Caco-2 (cell line): ENCODE results near the gene FXN. TPM values are rescaled to one million over a fixed set of nuclear protein-coding genes. Genes with fewer than 3 reads are reported as not detected.

Experiments used
- BruUV-seq: library from RNA; stranded (reverse); fragments of 400-500 nt; replicated peaks from 2 replicates; lab custom pipeline; 2021; lab: Mats Ljungman, UMichigan
- CTCF ChIA-PET: fragments of 300-600 bp; sonication (Branson Sonifier 250); formaldehyde crosslinking; loops from one replicate; lab custom pipeline; 2022; ENCODE audit warnings: antibody characterized with exemption; lab: Charles Lee
- POLR2A ChIA-PET: fragments of 300-600 bp; sonication (Branson Sonifier 250); formaldehyde crosslinking; loops from one replicate; lab custom pipeline; 2022; ENCODE audit warnings: antibody characterized with exemption; lab: Charles Lee
- DNase-seq, 2 experiments: peaks; one replicate each; pipeline versions ENCODE4 v3.0.0 to v3.0.0-alpha.2; 2020 to 2022
- H3K27me3 ChIP-seq: replicated peaks from 2 replicates; pipeline ENCODE4 v1.6.0; 2011; ENCODE audit warnings: low read length; ENCODE audit not compliant: control insufficient read depth, insufficient read depth
- H3K36me3 ChIP-seq: 2 replicates; pipeline ENCODE4 v1.5.1; 2011; ENCODE audit warnings: low read length; ENCODE audit not compliant: control insufficient read depth, insufficient read depth
- H3K4me1 ChIP-seq: fragments of 250-450 bp; sonication (Bioruptor Pico); 2 replicates; pipeline ENCODE4 v1.5.1; 2020; ENCODE audit warnings: mild to moderate bottlenecking
- H3K4me3 ChIP-seq: 2 replicates; pipeline ENCODE4 v1.5.1; 2011; ENCODE audit warnings: low read depth, mild to moderate bottlenecking, control low read depth, low read length
- H3K9me3 ChIP-seq: fragments of 250-450 bp; sonication (Bioruptor Pico); 2 replicates; pipeline ENCODE4 v1.5.1; 2020; ENCODE audit warnings: mild to moderate bottlenecking, moderate library complexity
- H3K27ac Mint-ChIP-seq: one replicate; pipeline ENCODE4 v1.8.0; 2022; ENCODE audit warnings: mixed read lengths; ENCODE audit not compliant: unreplicated experiment
- H3K27me3 Mint-ChIP-seq: one replicate; pipeline ENCODE4 v1.8.0; 2022; ENCODE audit warnings: mixed read lengths; ENCODE audit not compliant: insufficient read depth, unreplicated experiment
- H3K36me3 Mint-ChIP-seq: one replicate; pipeline ENCODE4 v1.8.0; 2022; ENCODE audit warnings: mild to moderate bottlenecking, mixed read lengths; ENCODE audit not compliant: insufficient read depth, unreplicated experiment
- H3K4me1 Mint-ChIP-seq: one replicate; pipeline ENCODE4 v1.8.0; 2022; ENCODE audit warnings: low read depth, mixed read lengths; ENCODE audit not compliant: unreplicated experiment
- H3K4me3 Mint-ChIP-seq: one replicate; pipeline ENCODE4 v1.8.0; 2022; ENCODE audit warnings: mild to moderate bottlenecking, moderate library complexity, mixed read lengths; ENCODE audit not compliant: unreplicated experiment
- H3K9me3 Mint-ChIP-seq: one replicate; pipeline ENCODE4 v1.8.0; 2022; ENCODE audit warnings: mixed read lengths; ENCODE audit not compliant: unreplicated experiment
- intact Hi-C: fragments of 100-400 bp; cut with micrococcal nuclease; formaldehyde crosslinking; loops from one replicate; pipeline ENCODE4 v1.10.0; 2022; ENCODE audit not compliant: unreplicated experiment
- total RNA-seq: library from RNA; stranded (reverse); gene quantifications from 2 replicates; pipeline ENCODE4 v1.2.3, GENCODE V29; 2022
- TF ChIP-seq, protein P1 (sequence below), 2 experiments: fragments of 200-600 bp in 1 of 2; IDR thresholded peaks; 1 replicate in 1 of 2; 2 replicates in 1 of 2; pipeline versions ENCODE4 v1.5.1 to v1.8.0; 2011 to 2022; ENCODE audit warnings: antibody characterized with exemption in 1 of 2, control low read depth in 1 of 2, inconsistent platforms in 1 of 2, low read depth in 1 of 2, low read length in 1 of 2, mild to moderate bottlenecking in 1 of 2, moderate library complexity in 1 of 2; ENCODE audit not compliant: insufficient read depth in 1 of 2, severe bottlenecking in 1 of 2, unreplicated experiment in 1 of 2

FXN gene
- total RNA-seq, 1 experiment from 2014 or later, result 8.6 TPM

DNA sequence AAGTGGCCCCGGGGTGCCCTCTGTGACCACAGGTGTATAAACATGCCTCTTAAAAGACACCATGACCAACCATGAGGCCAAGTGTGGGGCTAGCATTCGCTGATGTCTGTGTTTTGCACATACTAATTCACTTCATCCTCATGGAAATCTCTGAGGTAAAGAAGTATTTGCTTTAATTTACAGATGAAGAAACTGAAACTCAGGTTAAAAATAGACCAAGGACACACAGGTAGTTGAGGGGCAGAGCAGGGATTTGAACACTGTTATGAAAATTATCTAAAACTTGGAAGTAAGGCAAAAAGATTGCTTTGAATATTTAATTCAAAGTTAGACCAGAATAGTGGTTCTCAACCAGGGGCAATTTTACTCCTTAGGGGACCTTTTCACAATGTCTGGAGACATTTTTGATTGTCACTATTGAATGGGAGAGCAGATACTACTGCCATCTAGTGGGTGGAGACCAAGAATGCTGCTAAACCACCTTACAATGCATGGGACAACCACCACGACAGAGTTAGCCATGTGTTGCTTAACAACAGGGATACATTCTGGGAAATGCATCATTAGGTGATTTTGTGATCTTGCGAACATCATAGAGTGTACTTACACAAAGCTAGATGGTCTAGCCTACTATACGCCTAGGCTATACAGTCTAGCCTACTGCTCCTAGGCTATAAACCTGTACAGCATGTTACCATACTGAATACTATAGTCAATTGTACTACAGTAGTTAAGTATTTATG, 8.0 kb upstream of the FXN start:
- ChIA-PET CTCF (no interaction called here), POLR2A (no interaction called here)
- no peaks in the 10 kb centered on the region for H3K36me3 Mint-ChIP-seq
- peaks cover 5% of the 10 kb centered on the region for H3K4me1 Mint-ChIP-seq
- peak in 1 of 2 experiments; percentile 14 for DNase-seq
- BruUV-seq, result no TSS peak
- no peaks in the 10 kb centered on the region for H3K9me3 Mint-ChIP-seq
- H3K36me3 ChIP-seq, result no peaks in the 10 kb centered on the region
- intact Hi-C loops, result loop anchor here (5.0 kb wide), 1 partner anchor 445 kb away; no protein-coding TSS in a partner anchor
- TF ChIP-seq, protein P1, sequence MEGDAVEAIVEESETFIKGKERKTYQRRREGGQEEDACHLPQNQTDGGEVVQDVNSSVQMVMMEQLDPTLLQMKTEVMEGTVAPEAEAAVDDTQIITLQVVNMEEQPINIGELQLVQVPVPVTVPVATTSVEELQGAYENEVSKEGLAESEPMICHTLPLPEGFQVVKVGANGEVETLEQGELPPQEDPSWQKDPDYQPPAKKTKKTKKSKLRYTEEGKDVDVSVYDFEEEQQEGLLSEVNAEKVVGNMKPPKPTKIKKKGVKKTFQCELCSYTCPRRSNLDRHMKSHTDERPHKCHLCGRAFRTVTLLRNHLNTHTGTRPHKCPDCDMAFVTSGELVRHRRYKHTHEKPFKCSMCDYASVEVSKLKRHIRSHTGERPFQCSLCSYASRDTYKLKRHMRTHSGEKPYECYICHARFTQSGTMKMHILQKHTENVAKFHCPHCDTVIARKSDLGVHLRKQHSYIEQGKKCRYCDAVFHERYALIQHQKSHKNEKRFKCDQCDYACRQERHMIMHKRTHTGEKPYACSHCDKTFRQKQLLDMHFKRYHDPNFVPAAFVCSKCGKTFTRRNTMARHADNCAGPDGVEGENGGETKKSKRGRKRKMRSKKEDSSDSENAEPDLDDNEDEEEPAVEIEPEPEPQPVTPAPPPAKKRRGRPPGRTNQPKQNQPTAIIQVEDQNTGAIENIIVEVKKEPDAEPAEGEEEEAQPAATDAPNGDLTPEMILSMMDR (IDR thresholded peaks at IDR 0.05; ENCODE audit: insufficient read depth in 1 of 2, low read depth in 1 of 2, low read length in 1 of 2, severe bottlenecking in 1 of 2, unreplicated experiment in 1 of 2), result peak in 1 of 2 experiments; percentile 25
- no peaks in the 10 kb centered on the region for H3K4me1 ChIP-seq
- H3K9me3 ChIP-seq, result no peaks in the 10 kb centered on the region
- H3K27ac Mint-ChIP-seq, result no peak overlapping the region
- H3K4me3 Mint-ChIP-seq, result no peak overlapping the region
- no peak overlapping the region for H3K4me3 ChIP-seq
- no peaks in the 10 kb centered on the region for H3K27me3 Mint-ChIP-seq
- no peaks in the 10 kb centered on the region for H3K27me3 ChIP-seq

DNA sequence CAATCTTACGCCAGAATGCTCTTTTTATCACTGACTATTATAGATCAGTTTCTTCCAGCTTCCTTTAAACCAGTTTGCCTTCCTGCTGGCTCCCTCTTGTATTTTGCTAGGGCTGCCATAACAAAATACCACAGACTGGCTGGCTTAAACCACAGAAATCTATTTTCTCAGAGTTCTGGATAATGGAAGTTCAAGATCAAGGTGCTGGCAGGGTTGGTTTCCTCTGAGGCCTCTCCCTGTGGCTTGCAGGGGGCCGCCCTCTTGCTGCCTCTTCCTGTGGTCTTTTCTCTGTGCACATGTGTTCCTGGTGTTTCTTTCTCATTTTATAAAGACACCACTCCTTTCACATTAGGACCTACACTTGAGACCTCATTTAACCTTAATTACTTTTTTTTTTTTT, 6.8 kb upstream of the FXN start:
- no peaks in the 10 kb centered on the region for H3K36me3 Mint-ChIP-seq
- H3K4me1 ChIP-seq, result no peaks in the 10 kb centered on the region
- no peak overlapping the region for H3K4me3 ChIP-seq
- no peaks in the 10 kb centered on the region for H3K27me3 Mint-ChIP-seq
- no peaks in the 10 kb centered on the region for H3K27me3 ChIP-seq
- H3K4me3 Mint-ChIP-seq, result no peak overlapping the region
- ChIA-PET CTCF (no interaction called here), POLR2A (no interaction called here)
- DNase-seq, result no peak
- H3K36me3 ChIP-seq, result no peaks in the 10 kb centered on the region
- no TSS peak for BruUV-seq
- H3K9me3 Mint-ChIP-seq, result no peaks in the 10 kb centered on the region
- H3K27ac Mint-ChIP-seq, result no peak overlapping the region
- no peaks in the 10 kb centered on the region for H3K4me1 Mint-ChIP-seq
- TF ChIP-seq, protein P1 (IDR thresholded peaks at IDR 0.05; ENCODE audit: insufficient read depth in 1 of 2, low read depth in 1 of 2, low read length in 1 of 2, severe bottlenecking in 1 of 2, unreplicated experiment in 1 of 2), result no peak
- H3K9me3 ChIP-seq, result no peaks in the 10 kb centered on the region
- intact Hi-C loops, result loop anchor here (5.0 kb wide), 1 partner anchor 446 kb away; no protein-coding TSS in a partner anchor

DNA sequence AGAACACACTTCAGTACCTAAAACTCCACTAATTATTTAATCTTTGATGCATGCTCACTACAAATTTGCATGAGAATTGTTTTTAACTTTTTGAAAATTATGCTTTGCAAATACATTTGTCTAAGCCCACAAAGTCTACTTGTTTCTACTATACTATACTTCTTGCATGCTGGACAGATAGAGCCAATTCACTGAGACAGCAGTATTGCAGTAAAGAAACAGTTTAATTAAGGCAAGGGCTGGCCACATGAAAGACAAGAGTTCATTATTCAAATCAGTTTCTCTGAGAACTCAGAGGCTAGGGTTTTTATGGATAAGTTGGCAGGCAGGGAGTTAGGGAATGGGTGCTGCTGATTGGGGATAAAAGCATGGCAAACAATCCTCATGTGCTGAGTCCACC, 6.0 kb upstream of the FXN start:
- H3K4me3 ChIP-seq, result no peak overlapping the region
- intact Hi-C loops, result loop anchor here (5.0 kb wide), 1 partner anchor 447 kb away; no protein-coding TSS in a partner anchor
- TF ChIP-seq, protein P1 (IDR thresholded peaks at IDR 0.05; ENCODE audit: insufficient read depth in 1 of 2, low read depth in 1 of 2, low read length in 1 of 2, severe bottlenecking in 1 of 2, unreplicated experiment in 1 of 2), result no peak
- BruUV-seq, result no TSS peak
- no peak overlapping the region for H3K4me3 Mint-ChIP-seq
- H3K27ac Mint-ChIP-seq, result no peak overlapping the region
- no peaks in the 10 kb centered on the region for H3K4me1 ChIP-seq
- ChIA-PET CTCF (no interaction called here), POLR2A (no interaction called here)
- no peaks in the 10 kb centered on the region for H3K27me3 ChIP-seq
- H3K27me3 Mint-ChIP-seq, result no peaks in the 10 kb centered on the region
- H3K9me3 Mint-ChIP-seq, result no peaks in the 10 kb centered on the region
- H3K36me3 Mint-ChIP-seq, result no peaks in the 10 kb centered on the region
- no peaks in the 10 kb centered on the region for H3K9me3 ChIP-seq
- no peaks in the 10 kb centered on the region for H3K4me1 Mint-ChIP-seq
- H3K36me3 ChIP-seq, result no peaks in the 10 kb centered on the region
- DNase-seq, result no peak
